Astrocyte (in vitro differentiated cells and primary cell): Measurements from ENCODE around the gene SFSWAP. TPM values are rescaled to one million over a fixed set of nuclear protein-coding genes. Genes with fewer than 3 reads are reported as not detected.
"Not testable (repeated sequence)": the region's sequence is repeated elsewhere in the genome, so short reads cannot be mapped to it uniquely, and the experiment has no call there.

ENCODE experiments used
- DNase-seq: peaks from one replicate; pipeline ENCODE4 v3.0.0-alpha.2; 2010; ENCODE audit warnings: low read depth
- FAIRE-seq: peaks from 2 replicates; lab custom pipeline; 2011; peaks lifted over from hg19 to GRCh38; lab: Jason Lieb, UNC
- H2AFZ ChIP-seq: 2 replicates; pipeline ENCODE4 v1.6.0; 2012; ENCODE audit warnings: low read depth, low read length, inconsistent platforms
- H3K27ac ChIP-seq: 2 replicates; pipeline ENCODE4 v1.5.1; 2011; ENCODE audit warnings: low read depth, low read length, inconsistent platforms
- H3K27me3 ChIP-seq: 2 replicates; pipeline ENCODE4 v1.6.0; 2011; ENCODE audit warnings: low read length, inconsistent platforms; ENCODE audit not compliant: insufficient read depth
- H3K36me3 ChIP-seq: 2 replicates; pipeline ENCODE4 v1.5.1; 2011; ENCODE audit warnings: low read length, inconsistent platforms; ENCODE audit not compliant: insufficient read depth
- H3K4me1 ChIP-seq: 2 replicates; pipeline ENCODE4 v1.5.1; 2011; ENCODE audit warnings: low read length, inconsistent platforms; ENCODE audit not compliant: insufficient read depth
- H3K4me2 ChIP-seq: 2 replicates; pipeline ENCODE4 v1.6.0; 2012; ENCODE audit warnings: low read length, inconsistent platforms
- H3K4me3 ChIP-seq: 2 replicates; pipeline ENCODE4 v1.5.1; 2011; ENCODE audit warnings: low read depth, mild to moderate bottlenecking, low read length, inconsistent platforms; ENCODE audit not compliant: insufficient read depth
- H3K79me2 ChIP-seq: 2 replicates; pipeline ENCODE4 v1.6.0; 2012; ENCODE audit warnings: mild to moderate bottlenecking, low read length, inconsistent platforms; ENCODE audit not compliant: insufficient read depth
- H3K9ac ChIP-seq: 2 replicates; pipeline ENCODE4 v1.6.0; 2012; ENCODE audit warnings: mild to moderate bottlenecking, low read length, inconsistent platforms
- H3K9me3 ChIP-seq: 2 replicates; pipeline ENCODE4 v1.5.1; 2012; ENCODE audit warnings: low read depth, mild to moderate bottlenecking, low read length, inconsistent platforms; ENCODE audit not compliant: insufficient read depth
- H4K20me1 ChIP-seq: 2 replicates; pipeline ENCODE4 v1.6.0; 2012; ENCODE audit warnings: low read length, inconsistent platforms; ENCODE audit not compliant: insufficient read depth
- H3K27ac Mint-ChIP-seq: one replicate; pipeline ENCODE4 v1.8.0; 2021; ENCODE audit warnings: mild to moderate bottlenecking, mixed read lengths; ENCODE audit not compliant: unreplicated experiment
- H3K27me3 Mint-ChIP-seq: one replicate; pipeline ENCODE4 v1.8.0; 2021; ENCODE audit warnings: low read depth, mixed read lengths; ENCODE audit not compliant: unreplicated experiment
- H3K36me3 Mint-ChIP-seq: one replicate; pipeline ENCODE4 v1.8.0; 2021; ENCODE audit warnings: low read depth, mixed read lengths; ENCODE audit not compliant: unreplicated experiment
- H3K4me1 Mint-ChIP-seq: one replicate; pipeline ENCODE4 v1.8.0; 2021; ENCODE audit warnings: low read depth, mixed read lengths; ENCODE audit not compliant: unreplicated experiment
- H3K4me3 Mint-ChIP-seq: one replicate; pipeline ENCODE4 v1.8.0; 2021; ENCODE audit warnings: mild to moderate bottlenecking, moderate library complexity, mixed read lengths; ENCODE audit not compliant: unreplicated experiment
- H3K9me3 Mint-ChIP-seq: one replicate; pipeline ENCODE4 v1.8.0; 2021; ENCODE audit warnings: mild to moderate bottlenecking, mixed read lengths; ENCODE audit not compliant: unreplicated experiment
- CTCF ChIP-seq: IDR thresholded peaks from 2 replicates; pipeline ENCODE4 v1.5.1; 2011; ENCODE audit warnings: low read depth, mild to moderate bottlenecking, inconsistent platforms, low read length, moderate library complexity; ENCODE audit not compliant: insufficient read depth
- EZH2 ChIP-seq: IDR thresholded peaks from 2 replicates; pipeline ENCODE4 v1.6.1; 2012; ENCODE audit warnings: mild to moderate bottlenecking, low read length, inconsistent platforms; ENCODE audit not compliant: insufficient read depth
- total RNA-seq: library from RNA; stranded (reverse); gene quantifications from 2 replicates; pipeline ENCODE4 v1.2.1, GENCODE V29; 2021

SFSWAP gene
- total RNA-seq, 1 donor from 2014 or later, result 35.7 TPM

- peaks cover 17% of the 10 kb centered on the region for H3K27me3 Mint-ChIP-seq
- H3K27ac Mint-ChIP-seq, result no peak overlapping the region
- H3K9ac ChIP-seq, result no peak overlapping the region
- no peaks in the 10 kb centered on the region for H3K79me2 ChIP-seq
- no peak overlapping the region for H3K4me3 ChIP-seq
- H2AFZ ChIP-seq, result no peak overlapping the region
- no peaks in the 10 kb centered on the region for H3K36me3 Mint-ChIP-seq
- peaks cover 5% of the 10 kb centered on the region for H3K27me3 ChIP-seq
- no peaks in the 10 kb centered on the region for H4K20me1 ChIP-seq
- no peaks in the 10 kb centered on the region for H3K4me1 Mint-ChIP-seq
- DNase-seq (no peak), FAIRE-seq (no peak)
- H3K9me3 Mint-ChIP-seq, result peaks cover 15% of the 10 kb centered on the region
- H3K27ac ChIP-seq, result no peak overlapping the region
- no peaks in the 10 kb centered on the region for H3K9me3 ChIP-seq
- H3K4me3 Mint-ChIP-seq, result no peak overlapping the region
- H3K4me2 ChIP-seq, result no peak overlapping the region
- no peaks in the 10 kb centered on the region for H3K4me1 ChIP-seq
- TF ChIP-seq EZH2 (no peak), CTCF (no peak)
- no peaks in the 10 kb centered on the region for H3K36me3 ChIP-seq
These were observed 8.4 kb upstream of the SFSWAP start for GRCh38 chr12:131702573-131702877.

GRCh38 chr12:131703161-131703560 is 7.7 kb upstream of the SFSWAP start:
- no peak overlapping the region for H3K27ac Mint-ChIP-seq
- H3K79me2 ChIP-seq, result no peaks in the 10 kb centered on the region
- H3K27me3 ChIP-seq, result peaks cover 5% of the 10 kb centered on the region
- H3K9me3 Mint-ChIP-seq, result peaks cover 15% of the 10 kb centered on the region
- H3K27ac ChIP-seq, result no peak overlapping the region
- no peaks in the 10 kb centered on the region for H3K4me1 ChIP-seq
- H3K4me3 ChIP-seq, result no peak overlapping the region
- H3K36me3 ChIP-seq, result no peaks in the 10 kb centered on the region
- no peaks in the 10 kb centered on the region for H3K4me1 Mint-ChIP-seq
- no peak overlapping the region for H3K4me3 Mint-ChIP-seq
- no peaks in the 10 kb centered on the region for H4K20me1 ChIP-seq
- H3K4me2 ChIP-seq, result no peak overlapping the region
- peaks cover 17% of the 10 kb centered on the region for H3K27me3 Mint-ChIP-seq
- TF ChIP-seq EZH2 (no peak), CTCF (no peak)
- H3K9ac ChIP-seq, result no peak overlapping the region
- H3K36me3 Mint-ChIP-seq, result no peaks in the 10 kb centered on the region
- DNase-seq, result no peak
- no peaks in the 10 kb centered on the region for H3K9me3 ChIP-seq
- no peak overlapping the region for H2AFZ ChIP-seq
- FAIRE-seq, result no peak

GRCh38 chr12:131704509-131704908 is 6.4 kb upstream of the SFSWAP start:
- H3K9me3 Mint-ChIP-seq, result peaks cover 19% of the 10 kb centered on the region

GRCh38 chr12:131706709-131707108 is 4.2 kb upstream of the SFSWAP start:
- not testable (repeated sequence) for H3K9ac ChIP-seq, H3K36me3 ChIP-seq, H3K27ac Mint-ChIP-seq, H3K4me2 ChIP-seq, H2AFZ ChIP-seq, H3K36me3 Mint-ChIP-seq, H3K4me3 Mint-ChIP-seq, H4K20me1 ChIP-seq, H3K4me3 ChIP-seq, H3K4me1 ChIP-seq, FAIRE-seq, H3K9me3 ChIP-seq, H3K27ac ChIP-seq, H3K27me3 ChIP-seq, H3K79me2 ChIP-seq, DNase-seq, H3K27me3 Mint-ChIP-seq, H3K4me1 Mint-ChIP-seq
- peaks cover 24% of the 10 kb centered on the region for H3K9me3 Mint-ChIP-seq

More at GRCh38 chr12:131704509-131704908, 6.4 kb upstream of the SFSWAP start:
- Histone ChIP-seq H3K4me3 (no peak overlapping the region), H3K9me3 (no peaks in the 10 kb centered on the region), H3K79me2 (no peaks in the 10 kb centered on the region), H3K4me1 (no peaks in the 10 kb centered on the region), H4K20me1 (no peaks in the 10 kb centered on the region), H2AFZ (no peak overlapping the region), H3K27ac (no peak overlapping the region), H3K27me3 (peaks cover 2% of the 10 kb centered on the region), H3K9ac (no peak overlapping the region), H3K36me3 (no peaks in the 10 kb centered on the region), H3K4me2 (no peak overlapping the region)
- no peak for FAIRE-seq
- no peak for DNase-seq
- Mint-ChIP-seq H3K27me3 (peaks cover 12% of the 10 kb centered on the region), H3K36me3 (no peaks in the 10 kb centered on the region), H3K4me1 (no peaks in the 10 kb centered on the region), H3K4me3 (no peak overlapping the region), H3K27ac (no peak overlapping the region)
- no peak for TF ChIP-seq CTCF
- no peak for TF ChIP-seq EZH2
